K562 (cell line): Measurements from ENCODE around the gene MYCBP. TPM values are rescaled to one million over a fixed set of nuclear protein-coding genes. Genes with fewer than 3 reads are reported as not detected.

ENCODE experiments used
- ARID4B ChIP-seq: sonication (generic); formaldehyde crosslinking; IDR thresholded peaks from 2 replicates; pipeline ENCODE4 v1.8.0; 2022; ENCODE audit warnings: mild to moderate bottlenecking, missing genetic modification reagents
- CEBPZ ChIP-seq: fragments of 150-350 bp; IDR thresholded peaks from 2 replicates; pipeline ENCODE4 v1.6.1; 2014; ENCODE audit warnings: low read depth, mild to moderate bottlenecking, low read length, borderline replicate concordance
- CTCF ChIP-seq, 3 experiments: IDR thresholded peaks in 2 of 3; conservative IDR thresholded peaks in 1 of 3; 2 replicates each; pipeline ENCODE4 v1.5.1; 2011 to 2012; ENCODE audit warnings: low read length in 3 of 3, mild to moderate bottlenecking in 3 of 3, control low read depth in 2 of 3, improper control_type of control experiment in 1 of 3, inconsistent platforms in 1 of 3, low read depth in 1 of 3, mixed read lengths in 1 of 3, moderate library complexity in 1 of 3; ENCODE audit not compliant: insufficient read depth in 2 of 3
- ETV5 ChIP-seq: sonication (generic); formaldehyde crosslinking; IDR thresholded peaks from 2 replicates; pipeline ENCODE4 v1.4.0; 2020; ENCODE audit warnings: low read depth, mild to moderate bottlenecking, missing genetic modification reagents
- FOXK2 ChIP-seq, 2 experiments: fragments of 450-650 bp; IDR thresholded peaks in 1 of 2; conservative IDR thresholded peaks in 1 of 2; 2 replicates each; pipeline ENCODE4 v1.6.1; 2016; ENCODE audit warnings: low read depth in 2 of 2, mild to moderate bottlenecking in 1 of 2
- GTF2A2 ChIP-seq: IDR thresholded peaks from 2 replicates; pipeline ENCODE4 v1.6.1; 2016; ENCODE audit warnings: mild to moderate bottlenecking, missing genetic modification characterization, missing compliant biosample characterization
- HDAC1 ChIP-seq, 2 experiments: fragments of 450-650 bp; IDR thresholded peaks; 2 replicates each; pipeline ENCODE4 v1.6.1; 2016 to 2017; ENCODE audit warnings: inconsistent platforms in 1 of 2, mild to moderate bottlenecking in 1 of 2, moderate library complexity in 1 of 2
- HDAC2 ChIP-seq: fragments of 450-650 bp; IDR thresholded peaks from 2 replicates; pipeline ENCODE4 v1.6.1; 2016; ENCODE audit warnings: mild to moderate bottlenecking
- KDM4B ChIP-seq, 2 experiments: fragments of 450-650 bp in 1 of 2; sonication (generic) in 1 of 2; IDR thresholded peaks; 2 replicates each; pipeline ENCODE4 v1.6.1; 2016 to 2017; ENCODE audit warnings: borderline replicate concordance in 2 of 2, antibody characterized with exemption in 1 of 2, low read depth in 1 of 2, mild to moderate bottlenecking in 1 of 2
- MEIS2 ChIP-seq: fragments of 450-650 bp; IDR thresholded peaks from 2 replicates; pipeline ENCODE4 v1.6.1; 2014; ENCODE audit warnings: mild to moderate bottlenecking; ENCODE audit not compliant: partially characterized antibody
- PKNOX1 ChIP-seq: fragments of 450-650 bp; IDR thresholded peaks from 2 replicates; pipeline ENCODE4 v1.6.1; 2016
- SNAPC5 ChIP-seq: fragments of 250-450 bp; sonication (Bioruptor Pico); IDR thresholded peaks from 2 replicates; pipeline ENCODE4 v1.8.0; 2021; ENCODE audit warnings: moderate library complexity, mild to moderate bottlenecking, inconsistent platforms
- USF2 ChIP-seq: sonication (generic); formaldehyde crosslinking; IDR thresholded peaks from 2 replicates; pipeline ENCODE4 v1.5.0; 2020; ENCODE audit warnings: missing genetic modification reagents
- ZFPM2 ChIP-seq: fragments of 250-450 bp; sonication (Bioruptor Pico); IDR thresholded peaks from 2 replicates; pipeline ENCODE4 v1.5.1; 2022; ENCODE audit warnings: mild to moderate bottlenecking
- polyA plus RNA-seq, 8 experiments: library from polyadenylated mRNA; depleted of rRNA in 4 of 8; stranded (reverse) in 5 of 8; unstranded in 3 of 8; fragments of >200 nt; fragmentation: Nextera tagmentation in 2 of 8; fragmentation: Illumina TruSeq in 1 of 8; extraction: Ambion mirVana in 2 of 8; extraction: Trizol in 1 of 8; gene quantifications; 2 replicates each; pipeline versions ENCODE4 v1.2.1 to v1.2.3, GENCODE V29; 2011 to 2014; ENCODE audit warnings: inconsistent platforms in 1 of 8, missing spikeins in 1 of 8
- total RNA-seq, 7 experiments: library from RNA; depleted of rRNA in 6 of 7; stranded (reverse); fragments of >200 nt in 6 of 7; fragmentation: Illumina TruSeq in 2 of 7; extraction: Trizol in 2 of 7; gene quantifications; 2 replicates each; pipeline versions ENCODE4 v1.2.1 to v1.2.3, GENCODE V29; 2011 to 2021; ENCODE audit warnings: low replicate concordance in 1 of 7

The MYCBP gene
- total and polyA plus RNA-seq, 9 of the 15 experiments (the other 6 are each of a cell fraction or from before 2014, with no cell fraction given) = 32.3 to 253 (median 72.9) TPM

- TF ChIP-seq CTCF (IDR thresholded peaks at IDR 0.05 in 2 of 3, conservative IDR thresholded peaks at IDR 0.05 in 1 of 3; ENCODE audit: insufficient read depth in 2 of 3, low read depth in 1 of 3, low read length in 3 of 3) = peak; percentile 40 to 46 (median 41); a peak in 4 of 6 replicates
- TF ChIP-seq HDAC1 (IDR thresholded peaks at IDR 0.05) = no peak
- no peak for TF ChIP-seq GTF2A2 (tag)
- no peak for TF ChIP-seq ARID4B (CRISPR knock-in tag)
- peak; percentile 71 for TF ChIP-seq MEIS2
- no peak for TF ChIP-seq ETV5
- TF ChIP-seq FOXK2 (conservative IDR thresholded peaks at IDR 0.05 in 1 of 2, IDR thresholded peaks at IDR 0.05 in 1 of 2; ENCODE audit: low read depth in 2 of 2) = peak in 1 of 2 experiments; percentile 46; a peak in 2 of 4 replicates
- TF ChIP-seq CEBPZ = no peak
- no peak for TF ChIP-seq USF2
- TF ChIP-seq PKNOX1 = 0 out of 2 replicates have a peak, but pooled peaks have one; percentile 8
- TF ChIP-seq KDM4B (IDR thresholded peaks at IDR 0.05; ENCODE audit: borderline replicate concordance in 2 of 2, low read depth in 1 of 2) = no peak
- TF ChIP-seq ZFPM2 (CRISPR knock-in tag) = no peak
- no peak for TF ChIP-seq HDAC2
- no peak for TF ChIP-seq SNAPC5 (CRISPR knock-in tag)
These were observed 18.6 kb upstream of the MYCBP start (continued) for GRCh38 chr1:38891753-38892152.
